Measurements from ENCODE around the gene TMEM107.

DNA sequence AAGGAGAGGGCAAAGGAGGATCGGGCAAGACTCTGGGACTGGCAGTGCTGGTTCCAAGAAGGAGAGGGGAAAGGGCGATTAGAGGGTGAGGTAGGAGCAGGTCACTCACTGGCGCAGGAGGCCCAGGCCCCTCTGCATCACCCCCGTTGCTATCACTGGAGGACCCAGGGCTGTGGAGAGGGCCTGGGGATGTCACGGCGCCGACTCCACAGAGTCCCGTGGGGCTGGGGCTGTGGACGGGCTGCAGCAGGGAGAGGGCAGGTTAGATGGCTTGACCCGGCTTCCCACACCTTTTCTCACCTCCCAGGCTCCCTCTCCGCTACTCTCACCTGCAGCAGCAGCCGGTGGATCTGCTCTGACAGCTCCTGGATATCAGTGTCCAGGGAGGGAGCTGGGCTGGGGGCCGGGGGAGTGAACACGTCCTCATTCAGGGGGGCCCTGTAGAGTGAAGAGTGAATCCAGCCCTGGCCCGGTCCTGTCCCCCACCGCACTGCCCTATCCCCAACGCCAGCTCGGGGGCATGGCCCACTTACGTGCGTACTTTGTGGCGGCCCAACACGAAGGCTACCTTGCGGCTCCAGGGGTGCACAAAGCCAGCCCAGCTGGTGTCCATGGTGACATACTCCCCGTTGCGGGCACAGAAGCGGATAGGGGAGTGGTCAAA lies 28.9 kb downstream of the TMEM107 start:
- TF ChIP-seq, protein P1, sequence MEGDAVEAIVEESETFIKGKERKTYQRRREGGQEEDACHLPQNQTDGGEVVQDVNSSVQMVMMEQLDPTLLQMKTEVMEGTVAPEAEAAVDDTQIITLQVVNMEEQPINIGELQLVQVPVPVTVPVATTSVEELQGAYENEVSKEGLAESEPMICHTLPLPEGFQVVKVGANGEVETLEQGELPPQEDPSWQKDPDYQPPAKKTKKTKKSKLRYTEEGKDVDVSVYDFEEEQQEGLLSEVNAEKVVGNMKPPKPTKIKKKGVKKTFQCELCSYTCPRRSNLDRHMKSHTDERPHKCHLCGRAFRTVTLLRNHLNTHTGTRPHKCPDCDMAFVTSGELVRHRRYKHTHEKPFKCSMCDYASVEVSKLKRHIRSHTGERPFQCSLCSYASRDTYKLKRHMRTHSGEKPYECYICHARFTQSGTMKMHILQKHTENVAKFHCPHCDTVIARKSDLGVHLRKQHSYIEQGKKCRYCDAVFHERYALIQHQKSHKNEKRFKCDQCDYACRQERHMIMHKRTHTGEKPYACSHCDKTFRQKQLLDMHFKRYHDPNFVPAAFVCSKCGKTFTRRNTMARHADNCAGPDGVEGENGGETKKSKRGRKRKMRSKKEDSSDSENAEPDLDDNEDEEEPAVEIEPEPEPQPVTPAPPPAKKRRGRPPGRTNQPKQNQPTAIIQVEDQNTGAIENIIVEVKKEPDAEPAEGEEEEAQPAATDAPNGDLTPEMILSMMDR (conservative IDR thresholded peaks at IDR 0.05 in 1 of 2, IDR thresholded peaks at IDR 0.05 in 1 of 2; ENCODE audit: low read depth in 1 of 2, low read length in 2 of 2), result no peak
- TF ChIP-seq EZH2 (IDR thresholded peaks at IDR 0.05; ENCODE audit: low read length, missing control alignments), result no peak

All from fibroblast of lung (primary cell).